K562 (cell line): ENCODE data around the gene MT4. TPM values are rescaled to one million over a fixed set of nuclear protein-coding genes. Genes with fewer than 3 reads are reported as not detected.

ENCODE experiments used
- ATF2 ChIP-seq: sonication (generic); formaldehyde crosslinking; IDR thresholded peaks from 2 replicates; pipeline ENCODE4 v1.8.1; 2022; ENCODE audit warnings: missing genetic modification reagents
- CCNT2 ChIP-seq: IDR thresholded peaks from 2 replicates; pipeline ENCODE4 v1.6.1; 2011; ENCODE audit warnings: borderline replicate concordance, low read depth, mild to moderate bottlenecking, moderate library complexity, mixed read lengths, low read length; ENCODE audit not compliant: insufficient read length; ENCODE audit errors: extremely low read depth
- ELK3 ChIP-seq: fragments of 450-650 bp; formaldehyde crosslinking; IDR thresholded peaks from 2 replicates; pipeline ENCODE4 v1.4.0; 2020; ENCODE audit warnings: mild to moderate bottlenecking
- GATAD2A ChIP-seq: fragments of 450-650 bp; IDR thresholded peaks from 2 replicates; pipeline ENCODE4 v1.6.1; 2017
- GTF3C2 ChIP-seq: IDR thresholded peaks from 3 replicates; pipeline ENCODE4 v1.6.1; 2011; ENCODE audit warnings: borderline replicate concordance, mild to moderate bottlenecking, moderate library complexity; ENCODE audit not compliant: insufficient read length; ENCODE audit errors: extremely low read depth
- HMGN3 ChIP-seq: IDR thresholded peaks from 2 replicates; pipeline ENCODE4 v1.6.1; 2011; ENCODE audit warnings: borderline replicate concordance, low read depth, mild to moderate bottlenecking, mixed read lengths, low read length; ENCODE audit not compliant: insufficient read length; ENCODE audit errors: extremely low read depth
- KAT8 ChIP-seq: fragments of 450-650 bp; IDR thresholded peaks from 2 replicates; pipeline ENCODE4 v1.6.1; 2016; ENCODE audit warnings: low read depth, mild to moderate bottlenecking
- KLF1 ChIP-seq: fragments of 450-650 bp; IDR thresholded peaks from 2 replicates; pipeline ENCODE4 v1.6.1; 2016; ENCODE audit warnings: missing genetic modification characterization, missing compliant biosample characterization
- MCM3 ChIP-seq: fragments of 450-650 bp; IDR thresholded peaks from 2 replicates; pipeline ENCODE4 v1.6.1; 2016
- NCOA1 ChIP-seq: fragments of 450-650 bp; IDR thresholded peaks from 2 replicates; pipeline ENCODE4 v1.6.1; 2016; ENCODE audit warnings: low read depth
- NFIX ChIP-seq: fragments of 250-450 bp; sonication (Bioruptor Pico); IDR thresholded peaks from 2 replicates; pipeline ENCODE4 v1.4.0; 2020; ENCODE audit warnings: low read depth, mild to moderate bottlenecking, moderate library complexity
- NR2F6 ChIP-seq: fragments of 450-650 bp; formaldehyde crosslinking; IDR thresholded peaks from 2 replicates; pipeline ENCODE4 v1.4.0; 2020; ENCODE audit warnings: mild to moderate bottlenecking
- PHF8 ChIP-seq: fragments of 200-600 bp; sonication (generic); IDR thresholded peaks from 2 replicates; pipeline ENCODE4 v1.6.1; 2012; ENCODE audit warnings: mixed run types, mild to moderate bottlenecking, inconsistent platforms, low read length, moderate library complexity, borderline replicate concordance
- PTBP1 ChIP-seq: fragments of 200-400 bp; formaldehyde crosslinking; IDR thresholded peaks from 2 replicates; pipeline ENCODE4 v1.6.1; 2017; ENCODE audit warnings: low read depth, low read length
- SMARCC2 ChIP-seq: fragments of 450-650 bp; IDR thresholded peaks from 2 replicates; pipeline ENCODE4 v1.6.1; 2017; ENCODE audit warnings: antibody characterized with exemption, moderate library complexity, mild to moderate bottlenecking, low read depth
- SRSF9 ChIP-seq: fragments of 200-400 bp; formaldehyde crosslinking; IDR thresholded peaks from 2 replicates; pipeline ENCODE4 v1.6.1; 2017; ENCODE audit warnings: low read depth, low read length, borderline replicate concordance
- U2AF1 ChIP-seq: fragments of 200-400 bp; formaldehyde crosslinking; optimal IDR thresholded peaks from 2 replicates; pipeline ENCODE3; 2017; ENCODE audit warnings: mild to moderate bottlenecking, low read depth, low read length, moderate library complexity
- XRCC5 ChIP-seq: fragments of 200-400 bp; formaldehyde crosslinking; IDR thresholded peaks from 2 replicates; pipeline ENCODE4 v1.6.1; 2017; ENCODE audit warnings: low read depth, mild to moderate bottlenecking, low read length
- ZNF561 ChIP-seq: fragments of 450-650 bp; formaldehyde crosslinking; conservative IDR thresholded peaks from 2 replicates; pipeline ENCODE4 v1.4.0; 2020; ENCODE audit warnings: mild to moderate bottlenecking, moderate library complexity
- ZNF707 ChIP-seq: fragments of 250-450 bp; sonication (Bioruptor Pico); conservative IDR thresholded peaks from 2 replicates; pipeline ENCODE4 v1.8.0; 2022; ENCODE audit warnings: inconsistent platforms, mild to moderate bottlenecking, moderate library complexity
- ZNF764 ChIP-seq: fragments of 250-450 bp; sonication (Bioruptor Pico); IDR thresholded peaks from 2 replicates; pipeline ENCODE4 v1.4.0; 2020; ENCODE audit warnings: low read depth, mild to moderate bottlenecking, moderate library complexity
- polyA plus RNA-seq, 8 experiments: library from polyadenylated mRNA; depleted of rRNA in 4 of 8; stranded (reverse) in 5 of 8; unstranded in 3 of 8; fragments of >200 nt; fragmentation: Nextera tagmentation in 2 of 8; fragmentation: Illumina TruSeq in 1 of 8; extraction: Ambion mirVana in 2 of 8; extraction: Trizol in 1 of 8; gene quantifications; 2 replicates each; pipeline versions ENCODE4 v1.2.1 to v1.2.3, GENCODE V29; 2011 to 2014; ENCODE audit warnings: inconsistent platforms in 1 of 8, missing spikeins in 1 of 8
- total RNA-seq, 7 experiments: library from RNA; depleted of rRNA in 6 of 7; stranded (reverse); fragments of >200 nt in 6 of 7; fragmentation: Illumina TruSeq in 2 of 7; extraction: Trizol in 2 of 7; gene quantifications; 2 replicates each; pipeline versions ENCODE4 v1.2.1 to v1.2.3, GENCODE V29; 2011 to 2021; ENCODE audit warnings: low replicate concordance in 1 of 7

MT4 gene
- total and polyA plus RNA-seq, 9 of the 15 experiments (the other 6 are each of a cell fraction or from before 2014, with no cell fraction given), result not detected

- TF ChIP-seq GTF3C2 (peak; percentile 32), ZNF707 (no peak), KLF1 (tag) (no peak), PHF8 (peak; percentile 83; the same call in 1 of the 2 replicates), NCOA1 (no peak), ELK3 (CRISPR knock-in tag) (no peak), MCM3 (no peak), HMGN3 (peak; percentile 94), KAT8 (no peak), NR2F6 (CRISPR knock-in tag) (no peak), GATAD2A (0 out of 2 replicates have a peak, but pooled peaks have one; percentile 46), ZNF561 (CRISPR knock-in tag) (no peak), CCNT2 (peak; percentile 89), XRCC5 (no peak), NFIX (no peak), U2AF1 (peak; percentile 72), PTBP1 (no peak), SRSF9 (no peak), SMARCC2 (no peak; the same call in 1 of the 2 replicates), ATF2 (CRISPR knock-in tag) (no peak), ZNF764 (CRISPR knock-in tag) (no peak)
These were observed 43.4 kb downstream of the MT4 start, which contains the start of gene MT2A (continued) for GRCh38 chr16:56608043-56608875.
